HG03575 (cell line): ENCODE measurements around the gene TULP4.
"Not testable (repeated sequence)": the region's sequence is repeated elsewhere in the genome, so short reads cannot be mapped to it uniquely, and the experiment has no call there.

ENCODE experiments used
- ATAC-seq: cut with Tn5 transposase; IDR thresholded peaks from one replicate; pipeline ENCODE4 v1.9.1; 2021; ENCODE audit not compliant: unreplicated experiment, insufficient number of reproducible peaks, low FRiP score; ENCODE audit errors: extremely low read depth

TULP4 gene

GRCh38 chr6:158349505-158350275 is 37.4 kb downstream of the TULP4 start:
- not testable (repeated sequence) for ATAC-seq

- not testable (repeated sequence) for ATAC-seq
Observed at GRCh38 chr6:158350731-158351130, 38.5 kb downstream of the TULP4 start.

GRCh38 chr6:158353883-158354877 is 41.9 kb downstream of the TULP4 start:
- no peak for ATAC-seq

- ATAC-seq = no peak
Observed at GRCh38 chr6:158356586-158357546, 44.6 kb downstream of the TULP4 start.

- ATAC-seq = no peak
Observed at GRCh38 chr6:158357570-158358216, 45.4 kb downstream of the TULP4 start.

GRCh38 chr6:158358450-158359077 is 46.3 kb downstream of the TULP4 start:
- no peak for ATAC-seq

GRCh38 chr6:158361068-158361467 is 48.8 kb downstream of the TULP4 start:
- no peak for ATAC-seq

GRCh38 chr6:158361961-158362669 is 49.9 kb downstream of the TULP4 start:
- no peak for ATAC-seq

GRCh38 chr6:158366363-158366762 is 54.1 kb downstream of the TULP4 start:
- no peak for ATAC-seq

GRCh38 chr6:158367816-158368215 is 55.6 kb downstream of the TULP4 start:
- no peak for ATAC-seq

GRCh38 chr6:158369241-158369640 is 57.0 kb downstream of the TULP4 start:
- ATAC-seq = no peak

GRCh38 chr6:158370805-158371204 is 58.5 kb downstream of the TULP4 start:
- ATAC-seq = no peak

GRCh38 chr6:158371261-158371660 is 59.0 kb downstream of the TULP4 start:
- ATAC-seq = no peak

GRCh38 chr6:158372574-158372973 is 60.3 kb downstream of the TULP4 start:
- ATAC-seq = no peak

GRCh38 chr6:158373214-158373613 is 60.9 kb downstream of the TULP4 start:
- no peak for ATAC-seq

- no peak for ATAC-seq
Observed at GRCh38 chr6:158374020-158374419, 61.8 kb downstream of the TULP4 start.

GRCh38 chr6:158376631-158377081 is 64.4 kb downstream of the TULP4 start:
- no peak for ATAC-seq
